Choroid plexus epithelial cell (primary cell): ENCODE measurements around the gene NCAPG2.

Source experiments
- DNase-seq: peaks from one replicate; pipeline ENCODE4 v3.0.0-alpha.2; 2010; ENCODE audit warnings: low read depth
- H3K4me3 ChIP-seq: 2 replicates; pipeline ENCODE4 v1.5.1; 2011; ENCODE audit warnings: low read depth, mild to moderate bottlenecking, control low read depth, low read length, moderate library complexity
- CTCF ChIP-seq: conservative IDR thresholded peaks from 2 replicates; pipeline ENCODE4 v1.5.1; 2011; ENCODE audit warnings: low read depth, mild to moderate bottlenecking, control low read depth, inconsistent platforms, low read length, moderate library complexity

Gene NCAPG2

GRCh38 chr7:158582089-158582456 lies 122.5 kb downstream of the NCAPG2 start:
- no peak for DNase-seq
- TF ChIP-seq CTCF = no peak

GRCh38 chr7:158581440-158582088 lies 123.0 kb downstream of the NCAPG2 start:
- H3K4me3 ChIP-seq = no peak overlapping the region
- DNase-seq = no peak
- no peak for TF ChIP-seq CTCF

More at GRCh38 chr7:158582089-158582456, 122.5 kb downstream of the NCAPG2 start:
- H3K4me3 ChIP-seq = no peak overlapping the region
